Measurements from ENCODE around the gene APBB3. TPM values are rescaled to one million over a fixed set of nuclear protein-coding genes. Genes with fewer than 3 reads are reported as not detected.
"Not testable (repeated sequence)": the region's sequence is repeated elsewhere in the genome, so short reads cannot be mapped to it uniquely, and the experiment has no call there.

APBB3 gene
- total and polyA plus RNA-seq, 8 donors, result 8.1 to 51.0 (median 15.4) TPM

GRCh38 chr5:140598836-140599235 lies 34.4 kb upstream of the APBB3 start:
- FAIRE-seq (no peak), ATAC-seq (no peak), DNase-seq (no peak)
- Histone ChIP-seq H3K4me3 (no peak overlapping the region), H3K27ac (no peak overlapping the region), H3K36me3 (no peaks in the 10 kb centered on the region), H3K4me1 (peaks cover 0 to 10% (median 0%) of the 10 kb centered on the region in 3 donors), H3K9me3 (no peaks in the 10 kb centered on the region), H3K27me3 (no peaks in the 10 kb centered on the region)
- WGBS, 2 donors, result 88 to 89% methylated on average over 2 of the region's 2 CpGs
- intact Hi-C loops (cut with DNase I), result no loop called here
- TF ChIP-seq CTCF (IDR thresholded peaks at IDR 0.05), result no peak

- H3K27me3 ChIP-seq, result no peaks in the 10 kb centered on the region
- ATAC-seq, result peak; percentile 67 to 85 (median 78)
- peaks cover 0 to 10% (median 0%) of the 10 kb centered on the region in 3 donors for H3K4me1 ChIP-seq
- WGBS, 2 donors, result 16 to 24% methylated on average over 1 of the region's 1 CpG
- DNase-seq, result peak in 1 of 6 donors; percentile 31
- no peaks in the 10 kb centered on the region for H3K36me3 ChIP-seq
- no peak for TF ChIP-seq CTCF (IDR thresholded peaks at IDR 0.05)
- no peaks in the 10 kb centered on the region for H3K9me3 ChIP-seq
- intact Hi-C loops (cut with DNase I), result no loop called here
- H3K4me3 ChIP-seq, result peak overlapping the region in 1 of 4 donors; percentile 14
- FAIRE-seq, result no peak
- peak overlapping the region in 3 of 4 donors; percentile 8 to 50 (median 49) for H3K27ac ChIP-seq
Observed at GRCh38 chr5:140596321-140596741, 31.9 kb upstream of the APBB3 start.

- peak in 1 of 6 donors; percentile 48 for DNase-seq
- WGBS, 2 donors, result 68 to 70% methylated on average over 5 of the region's 5 CpGs
- intact Hi-C loops (cut with DNase I), result no loop called here
- ATAC-seq, result peak in 3 of 4 donors; percentile 37 to 75 (median 72)
- no peak for FAIRE-seq
- H3K36me3 ChIP-seq, result no peaks in the 10 kb centered on the region
- no peak overlapping the region for H3K4me3 ChIP-seq
- peaks cover 0 to 10% (median 0%) of the 10 kb centered on the region in 3 donors for H3K4me1 ChIP-seq
- no peak for TF ChIP-seq CTCF (IDR thresholded peaks at IDR 0.05)
- H3K27ac ChIP-seq, result peak overlapping the region in 3 of 4 donors; percentile 4 to 46 (median 8)
- no peaks in the 10 kb centered on the region for H3K9me3 ChIP-seq
- H3K27me3 ChIP-seq, result no peaks in the 10 kb centered on the region
Observed at GRCh38 chr5:140595538-140596300, 31.3 kb upstream of the APBB3 start.

- DNase-seq (peak in 3 of 6 donors; percentile 51 to 77 (median 61)), FAIRE-seq (no peak), ATAC-seq (no peak)
- intact Hi-C loops (cut with DNase I), result no loop called here
- H3K27ac ChIP-seq, result no peak overlapping the region
- no peaks in the 10 kb centered on the region for H3K36me3 ChIP-seq
- no peak for TF ChIP-seq CTCF (IDR thresholded peaks at IDR 0.05)
- no peaks in the 10 kb centered on the region for H3K27me3 ChIP-seq
- no peak overlapping the region for H3K4me3 ChIP-seq
- peaks cover 0 to 10% (median 0%) of the 10 kb centered on the region in 3 donors for H3K4me1 ChIP-seq
- 66 to 69% methylated on average over 6 of the region's 6 CpGs for WGBS, 2 donors
- no peaks in the 10 kb centered on the region for H3K9me3 ChIP-seq
Observed at GRCh38 chr5:140594169-140594568, 29.8 kb upstream of the APBB3 start.

- intact Hi-C loops (cut with DNase I); ATAC-seq; H3K27ac ChIP-seq; H3K27me3 ChIP-seq; DNase-seq; H3K36me3 ChIP-seq; FAIRE-seq; H3K4me1 ChIP-seq; H3K9me3 ChIP-seq: not testable (repeated sequence)
- H3K4me3 ChIP-seq, result peak overlapping the region in 1 of 4 donors; percentile 10
- 25 to 27% methylated on average over 11 to 12 of the region's 14 CpGs for WGBS, 2 donors
Observed at GRCh38 chr5:140593070-140593469, 28.7 kb upstream of the APBB3 start.
